ENCODE data around the gene SLC38A8.

SLC38A8 gene

DNA sequence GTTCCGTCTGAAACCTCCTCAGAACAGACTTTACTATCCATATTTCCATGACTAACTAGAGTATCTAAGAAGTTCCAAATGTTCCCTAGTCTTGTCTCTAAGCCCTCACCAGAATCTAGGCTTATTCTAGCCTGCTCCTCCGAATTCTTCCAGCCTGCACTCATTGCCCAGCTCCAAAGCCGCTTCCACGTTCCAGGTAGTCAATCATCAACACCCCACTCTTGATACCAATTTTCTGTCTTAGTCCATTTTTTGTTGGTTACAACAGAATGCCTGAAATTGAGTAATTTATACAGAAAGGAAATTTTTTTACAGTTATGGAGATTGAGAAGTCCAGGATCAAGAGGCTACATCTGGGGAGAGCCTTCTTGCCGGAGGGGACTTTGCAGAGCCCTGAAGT, 21.1 kb downstream of the SLC38A8 start:
- Histone ChIP-seq H3K4me1 (ENCODE audit: control insufficient read depth in 1 of 2, insufficient read depth in 1 of 2, low read depth in 1 of 2, low read length in 1 of 2) (no peaks in the 10 kb centered on the region), H3K27me3 (peaks cover 83% of the 10 kb centered on the region)
- TF ChIP-seq, protein P1, sequence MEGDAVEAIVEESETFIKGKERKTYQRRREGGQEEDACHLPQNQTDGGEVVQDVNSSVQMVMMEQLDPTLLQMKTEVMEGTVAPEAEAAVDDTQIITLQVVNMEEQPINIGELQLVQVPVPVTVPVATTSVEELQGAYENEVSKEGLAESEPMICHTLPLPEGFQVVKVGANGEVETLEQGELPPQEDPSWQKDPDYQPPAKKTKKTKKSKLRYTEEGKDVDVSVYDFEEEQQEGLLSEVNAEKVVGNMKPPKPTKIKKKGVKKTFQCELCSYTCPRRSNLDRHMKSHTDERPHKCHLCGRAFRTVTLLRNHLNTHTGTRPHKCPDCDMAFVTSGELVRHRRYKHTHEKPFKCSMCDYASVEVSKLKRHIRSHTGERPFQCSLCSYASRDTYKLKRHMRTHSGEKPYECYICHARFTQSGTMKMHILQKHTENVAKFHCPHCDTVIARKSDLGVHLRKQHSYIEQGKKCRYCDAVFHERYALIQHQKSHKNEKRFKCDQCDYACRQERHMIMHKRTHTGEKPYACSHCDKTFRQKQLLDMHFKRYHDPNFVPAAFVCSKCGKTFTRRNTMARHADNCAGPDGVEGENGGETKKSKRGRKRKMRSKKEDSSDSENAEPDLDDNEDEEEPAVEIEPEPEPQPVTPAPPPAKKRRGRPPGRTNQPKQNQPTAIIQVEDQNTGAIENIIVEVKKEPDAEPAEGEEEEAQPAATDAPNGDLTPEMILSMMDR (IDR thresholded peaks at IDR 0.05): no peak

DNA sequence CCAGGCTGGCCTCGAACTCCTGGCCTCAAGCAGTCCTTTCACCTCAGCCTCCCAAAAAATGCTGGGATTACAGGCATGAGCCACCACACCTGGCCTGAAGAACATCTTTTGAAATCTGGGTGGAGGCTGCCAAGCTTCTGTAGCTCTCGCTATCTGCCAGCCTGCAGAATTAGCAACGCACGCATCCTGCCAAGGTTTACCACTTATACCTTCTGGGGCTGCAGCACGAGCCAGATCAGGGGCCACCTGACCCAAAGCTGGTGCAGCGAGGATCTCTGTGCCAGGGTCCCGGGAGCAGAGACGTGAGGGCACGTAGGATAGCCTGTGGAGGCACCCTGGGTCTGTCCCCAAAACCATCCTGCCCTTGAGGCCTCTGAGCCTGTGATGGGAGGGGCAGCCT, 22.2 kb downstream of the SLC38A8 start:
- Histone ChIP-seq H3K36me3 (no peaks in the 10 kb centered on the region), H3K27me3 (peaks cover 79% of the 10 kb centered on the region), H3K4me3 (ENCODE audit: low read depth in 1 of 2, low read length in 1 of 2) (no peak overlapping the region), H3K9me3 (no peaks in the 10 kb centered on the region), H3K4me1 (ENCODE audit: control insufficient read depth in 1 of 2, insufficient read depth in 1 of 2, low read depth in 1 of 2, low read length in 1 of 2) (no peaks in the 10 kb centered on the region), H3K27ac (no peak overlapping the region)
- TF ChIP-seq, protein P1 (IDR thresholded peaks at IDR 0.05): no peak

More for the DNA sequence above, 21.1 kb downstream of the SLC38A8 start:
- H3K9me3 ChIP-seq: no peaks in the 10 kb centered on the region
- no peaks in the 10 kb centered on the region for H3K36me3 ChIP-seq
- H3K4me3 ChIP-seq (ENCODE audit: low read depth in 1 of 2, low read length in 1 of 2): no peak overlapping the region
- H3K27ac ChIP-seq: no peak overlapping the region

DNA sequence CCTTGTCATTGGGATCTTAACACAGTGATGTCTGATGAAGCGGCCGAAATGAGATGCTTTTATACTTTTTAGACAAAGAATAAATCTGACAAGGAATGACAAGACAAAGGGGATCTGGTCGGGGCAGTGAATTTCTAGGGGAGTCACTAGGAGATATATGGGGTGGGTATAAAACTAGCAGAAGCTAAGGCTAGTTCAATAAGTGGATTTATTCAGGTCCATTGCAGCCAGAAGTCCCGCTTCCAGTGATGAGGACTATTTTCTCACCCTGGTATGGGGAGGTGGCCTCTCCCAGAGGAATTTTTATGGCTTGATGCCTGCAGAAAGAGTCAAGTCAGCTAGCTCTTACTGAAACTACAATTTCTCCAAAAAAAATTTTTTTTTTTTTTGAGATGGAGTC, 23.9 kb downstream of the SLC38A8 start:
- H3K9me3 ChIP-seq: no peaks in the 10 kb centered on the region
- H3K4me3 ChIP-seq (ENCODE audit: low read depth in 1 of 2, low read length in 1 of 2): no peak overlapping the region
- H3K27me3 ChIP-seq: peaks cover 68% of the 10 kb centered on the region
- no peak overlapping the region for H3K27ac ChIP-seq
- TF ChIP-seq, protein P1 (IDR thresholded peaks at IDR 0.05): no peak
- H3K4me1 ChIP-seq (ENCODE audit: control insufficient read depth in 1 of 2, insufficient read depth in 1 of 2, low read depth in 1 of 2, low read length in 1 of 2): peaks cover 0 to 4% of the 10 kb centered on the region in 2 experiments
- H3K36me3 ChIP-seq: no peaks in the 10 kb centered on the region

DNA sequence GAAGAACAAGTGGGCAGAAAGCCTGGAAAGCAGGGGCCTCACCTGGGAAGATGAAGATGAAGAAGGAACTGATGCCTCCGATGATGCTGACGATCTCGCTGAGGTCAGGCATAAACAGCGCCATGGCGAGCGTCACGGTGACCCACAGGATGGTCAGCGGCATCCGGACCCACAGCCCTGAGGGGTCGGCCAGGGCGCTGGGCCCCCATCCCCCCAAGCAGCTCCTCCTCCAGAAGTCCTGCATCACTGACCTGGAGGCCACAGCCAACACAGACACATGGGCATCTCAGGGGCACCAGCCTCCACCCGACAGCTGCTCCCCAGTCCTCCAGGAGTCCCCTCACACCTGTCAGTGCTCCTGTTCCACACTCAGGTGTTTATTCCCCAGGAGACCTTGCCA, 26.1 kb downstream of the SLC38A8 start:
- Histone ChIP-seq H3K4me1 (ENCODE audit: control insufficient read depth in 1 of 2, insufficient read depth in 1 of 2, low read depth in 1 of 2, low read length in 1 of 2) (peaks cover 0 to 4% of the 10 kb centered on the region in 2 experiments), H3K27ac (no peak overlapping the region), H3K9me3 (no peaks in the 10 kb centered on the region), H3K36me3 (no peaks in the 10 kb centered on the region), H3K27me3 (peaks cover 55% of the 10 kb centered on the region), H3K4me3 (ENCODE audit: low read depth in 1 of 2, low read length in 1 of 2) (no peak overlapping the region)
- TF ChIP-seq, protein P1 (IDR thresholded peaks at IDR 0.05): no peak

DNA sequence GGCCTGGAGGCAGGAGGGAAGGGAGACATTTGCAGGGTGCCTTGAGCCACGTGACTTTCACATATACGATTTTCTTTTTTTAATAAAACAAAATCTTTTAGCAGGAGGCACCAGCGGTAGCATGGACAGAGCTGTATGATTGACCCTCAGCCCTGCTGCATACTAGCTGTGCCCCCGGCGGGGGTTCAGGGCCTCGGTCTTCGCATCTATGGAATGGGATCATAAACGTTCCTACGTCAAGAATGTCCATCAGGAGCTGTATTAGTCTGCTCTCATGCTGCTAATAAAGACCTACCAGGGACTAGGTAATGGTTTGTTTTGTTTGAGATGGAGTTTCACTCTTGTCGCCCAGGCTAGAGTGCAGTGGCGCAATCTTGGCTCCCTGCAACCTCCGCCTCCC, 27.2 kb downstream of the SLC38A8 start:
- TF ChIP-seq, protein P1 (IDR thresholded peaks at IDR 0.05): no peak
- peaks cover 52% of the 10 kb centered on the region for H3K27me3 ChIP-seq

More for the DNA sequence above, 27.2 kb downstream of the SLC38A8 start:
- Histone ChIP-seq H3K4me3 (ENCODE audit: low read depth in 1 of 2, low read length in 1 of 2) (no peak overlapping the region), H3K27ac (no peak overlapping the region), H3K36me3 (no peaks in the 10 kb centered on the region), H3K9me3 (no peaks in the 10 kb centered on the region), H3K4me1 (ENCODE audit: control insufficient read depth in 1 of 2, insufficient read depth in 1 of 2, low read depth in 1 of 2, low read length in 1 of 2) (peaks cover 0 to 4% of the 10 kb centered on the region in 2 experiments)
